Measurements from ENCODE around the gene MIPEP. TPM values are rescaled to one million over a fixed set of nuclear protein-coding genes. Genes with fewer than 3 reads are reported as not detected.

Gene MIPEP
- total RNA-seq, 1 donor from 2014 or later = 45.1 TPM

- DNase-seq = no peak
- intact Hi-C loops (cut with DNase I) = loop anchor here (10.0 kb wide), 1 partner anchor 103 kb away; no protein-coding TSS in a partner anchor
- ATAC-seq (ENCODE audit: poor library complexity) = no peak
These were observed 181.5 kb downstream of the MIPEP start for GRCh38 chr13:23707674-23708073.

GRCh38 chr13:23705583-23705982, 183.6 kb downstream of the MIPEP start:
- DNase-seq (no peak), ATAC-seq (ENCODE audit: poor library complexity) (no peak)
- intact Hi-C loops (cut with DNase I) = loop anchor here (10.0 kb wide), 1 partner anchor 101 kb away; no protein-coding TSS in a partner anchor

- intact Hi-C loops (cut with DNase I) = loop anchor here (10.0 kb wide), 1 partner anchor 99 kb away; no protein-coding TSS in a partner anchor
- ATAC-seq (ENCODE audit: poor library complexity) (no peak), DNase-seq (no peak)
These were observed 185.8 kb downstream of the MIPEP start for GRCh38 chr13:23703246-23703860.

- intact Hi-C loops (cut with DNase I) = loop anchor here (10.0 kb wide), 1 partner anchor 97 kb away; no protein-coding TSS in a partner anchor
- peak; percentile 94 for ATAC-seq (ENCODE audit: poor library complexity)
- DNase-seq = peak; percentile 92
These were observed 187.6 kb downstream of the MIPEP start for GRCh38 chr13:23701636-23702035.

- intact Hi-C loops (cut with DNase I) = loop anchor here (10.0 kb wide), 1 partner anchor 96 kb away; no protein-coding TSS in a partner anchor
- ATAC-seq (ENCODE audit: poor library complexity) (peak; percentile 7), DNase-seq (no peak)
These were observed 188.0 kb downstream of the MIPEP start for GRCh38 chr13:23701186-23701585.

GRCh38 chr13:23699271-23699670, 189.9 kb downstream of the MIPEP start:
- no peak for DNase-seq
- no peak for ATAC-seq (ENCODE audit: poor library complexity)
- intact Hi-C loops (cut with DNase I) = no loop called here

GRCh38 chr13:23697772-23698313, 191.4 kb downstream of the MIPEP start:
- intact Hi-C loops (cut with DNase I) = no loop called here
- no peak for ATAC-seq (ENCODE audit: poor library complexity)
- no peak for DNase-seq

- ATAC-seq (ENCODE audit: poor library complexity) (no peak), DNase-seq (no peak)
- intact Hi-C loops (cut with DNase I) = no loop called here
These were observed 192.6 kb downstream of the MIPEP start for GRCh38 chr13:23696610-23697009.

GRCh38 chr13:23695711-23696464, 193.3 kb downstream of the MIPEP start:
- DNase-seq (peak; percentile 85), ATAC-seq (ENCODE audit: poor library complexity) (peak; percentile 83)
- intact Hi-C loops (cut with DNase I) = no loop called here

GRCh38 chr13:23695196-23695595, 194.0 kb downstream of the MIPEP start:
- no peak for DNase-seq
- intact Hi-C loops (cut with DNase I) = no loop called here
- ATAC-seq (ENCODE audit: poor library complexity) = peak; percentile 10

GRCh38 chr13:23692816-23693215, 196.4 kb downstream of the MIPEP start:
- no peak for ATAC-seq (ENCODE audit: poor library complexity)
- intact Hi-C loops (cut with DNase I) = no loop called here
- no peak for DNase-seq

- intact Hi-C loops (cut with DNase I) = no loop called here
- ATAC-seq (ENCODE audit: poor library complexity) = no peak
- DNase-seq = no peak
These were observed 198.5 kb downstream of the MIPEP start for GRCh38 chr13:23690668-23691067.

GRCh38 chr13:23688336-23688735, 200.9 kb downstream of the MIPEP start:
- ATAC-seq (ENCODE audit: poor library complexity) = no peak
- intact Hi-C loops (cut with DNase I) = no loop called here
- DNase-seq = no peak

GRCh38 chr13:23687614-23688013, 201.6 kb downstream of the MIPEP start:
- DNase-seq (no peak), ATAC-seq (ENCODE audit: poor library complexity) (no peak)
- intact Hi-C loops (cut with DNase I) = no loop called here

GRCh38 chr13:23686948-23687347, 202.3 kb downstream of the MIPEP start:
- DNase-seq (no peak), ATAC-seq (ENCODE audit: poor library complexity) (no peak)
- intact Hi-C loops (cut with DNase I) = no loop called here

GRCh38 chr13:23685416-23685815, 203.8 kb downstream of the MIPEP start:
- no peak for ATAC-seq (ENCODE audit: poor library complexity)
- no peak for DNase-seq
- intact Hi-C loops (cut with DNase I) = no loop called here

- ATAC-seq (ENCODE audit: poor library complexity) (no peak), DNase-seq (no peak)
- intact Hi-C loops (cut with DNase I) = no loop called here
These were observed 204.6 kb downstream of the MIPEP start for GRCh38 chr13:23684647-23685046.

- no peak for DNase-seq
- intact Hi-C loops (cut with DNase I) = no loop called here
- ATAC-seq (ENCODE audit: poor library complexity) = no peak
These were observed 206.1 kb downstream of the MIPEP start for GRCh38 chr13:23683084-23683483.

GRCh38 chr13:23680845-23681669, 208.1 kb downstream of the MIPEP start:
- ATAC-seq (ENCODE audit: poor library complexity) (peak; percentile 49), DNase-seq (no peak)
- intact Hi-C loops (cut with DNase I) = no loop called here

All from Right ventricle myocardium superior (tissue), 1 donor.